ENCODE data around the gene SYMPK.

DNA sequence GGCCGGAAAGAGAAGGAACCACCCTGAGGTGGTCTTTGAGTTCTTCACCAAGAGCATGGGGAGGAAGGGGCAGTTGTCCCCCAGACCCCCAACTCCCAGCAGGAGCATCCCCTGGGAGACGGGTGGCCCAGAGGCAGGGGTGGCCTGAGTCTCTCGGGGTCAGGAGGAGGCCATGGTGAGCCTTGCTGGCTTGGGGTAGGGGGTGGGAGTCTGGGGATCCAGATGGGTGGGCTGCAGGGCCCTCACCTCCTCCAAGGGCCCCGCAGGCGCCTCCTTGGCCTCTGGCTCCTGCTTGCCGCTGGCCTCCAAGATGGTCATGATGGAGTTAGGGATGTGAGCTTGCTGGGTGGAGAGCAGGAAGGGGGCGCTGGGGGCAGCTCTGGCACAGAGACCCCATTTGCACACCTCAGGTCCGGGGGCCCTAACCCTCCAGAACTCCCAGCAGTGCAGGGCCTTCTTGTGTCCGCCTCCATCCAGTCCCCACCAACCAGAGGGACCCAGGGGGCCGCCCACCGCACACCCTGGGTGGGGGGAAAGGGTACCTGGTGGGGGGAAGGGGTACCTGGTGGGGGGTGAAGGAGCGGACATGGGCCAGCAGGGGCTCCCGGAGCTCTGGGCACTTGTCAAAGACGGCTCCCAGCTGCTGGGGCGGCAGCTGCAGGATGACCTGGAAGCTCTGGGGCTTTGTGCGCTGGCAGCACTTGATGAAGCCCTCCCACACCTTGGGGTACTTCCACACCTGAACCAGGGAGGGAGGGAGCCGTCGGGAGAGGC lies 46.5 kb downstream of the SYMPK start:
- TF ChIP-seq CTCF (IDR thresholded peaks at IDR 0.05) (no peak), POLR2A (IDR thresholded peaks at IDR 0.05) (no peak)
